HepG2 (cell line): Measurements from ENCODE around the gene THSD1. TPM values are rescaled to one million over a fixed set of nuclear protein-coding genes. Genes with fewer than 3 reads are reported as not detected.
A peak's percentile ranks its signal among the peaks of the same experiment; 100 is the strongest.
"Not testable (repeated sequence)": the region's sequence is repeated elsewhere in the genome, so short reads cannot be mapped to it uniquely, and the experiment has no call there.

Experiments used
- ATAC-seq: fragments of 200-7000 bp; cut with Tn5 transposase; 3 replicates; pipeline ENCODE4 v1.9.1; 2020; ENCODE audit warnings: mild to moderate bottlenecking, moderate library complexity
- BruUV-seq: library from RNA; stranded (reverse); fragments of 400-500 nt; replicated peaks from 2 replicates; lab custom pipeline; 2021; lab: Mats Ljungman, UMichigan
- CTCF ChIA-PET: fragments of 300-600 bp; formaldehyde crosslinking; extraction: SDS; loops from one replicate; lab custom pipeline; 2021; ENCODE audit warnings: low total read pairs, inconsistent platforms, low intra/inter-chr PET ratio; lab: Yijun Ruan, JAX
- POLR2A ChIA-PET: fragments of 350-600 bp; sonication (Branson Sonifier 250); formaldehyde crosslinking; loops from one replicate; lab custom pipeline; 2020; ENCODE audit warnings: antibody characterized with exemption, inconsistent platforms; lab: Yijun Ruan, JAX
- DNase-seq: peaks from one replicate; pipeline ENCODE4 v3.0.0-alpha.2; 2015; ENCODE audit warnings: low spot score
- FAIRE-seq: peaks from 3 replicates; lab custom pipeline; 2011; peaks lifted over from hg19 to GRCh38; lab: Jason Lieb, UNC
- H2AFZ ChIP-seq: one replicate; pipeline ENCODE4 v1.6.1; 2011; ENCODE audit warnings: low read length, inconsistent platforms
- H3K27ac ChIP-seq: fragments of 300-600 bp; 3 replicates; pipeline ENCODE4 v1.8.0; 2011; ENCODE audit warnings: mixed run types, mild to moderate bottlenecking, mixed read lengths, low read length, inconsistent platforms; ENCODE audit not compliant: insufficient read depth; ENCODE audit errors: extremely low read length
- H3K27me3 ChIP-seq, 2 experiments: fragments of 200-600 bp in 1 of 2; 2 replicates in 1 of 2; 3 replicates in 1 of 2; pipeline versions ENCODE4 v1.6.0 to v1.8.0; 2011; ENCODE audit warnings: low read length in 2 of 2, mild to moderate bottlenecking in 2 of 2, moderate library complexity in 2 of 2, inconsistent platforms in 1 of 2; ENCODE audit not compliant: insufficient read depth in 2 of 2, control insufficient read depth in 1 of 2
- H3K36me3 ChIP-seq, 2 experiments: fragments of 200-600 bp in 1 of 2; replicated peaks in 1 of 2; 2 replicates in 1 of 2; 3 replicates in 1 of 2; pipeline versions ENCODE4 v1.5.1 to v1.8.0; 2011; ENCODE audit warnings: low read length in 2 of 2, inconsistent platforms in 1 of 2; ENCODE audit not compliant: insufficient read depth in 2 of 2, control insufficient read depth in 1 of 2
- H3K4me1 ChIP-seq: 2 replicates; pipeline ENCODE4 v1.5.1; 2012; ENCODE audit warnings: low read length, inconsistent platforms; ENCODE audit not compliant: insufficient read depth
- H3K4me2 ChIP-seq: 2 replicates; pipeline ENCODE4 v1.6.0; 2011; ENCODE audit warnings: low read depth, low read length, inconsistent platforms
- H3K4me3 ChIP-seq, 3 experiments: fragments of 200-600 bp in 1 of 3; sonication (generic), shearing (Covaris generic) in 1 of 3; replicated peaks in 1 of 3; 2 replicates each; pipeline ENCODE4 v1.5.1; 2011 to 2016; ENCODE audit warnings: low read length in 3 of 3, inconsistent platforms in 2 of 3, low read depth in 2 of 3, mild to moderate bottlenecking in 2 of 3, control low read depth in 1 of 3, mixed read lengths in 1 of 3; ENCODE audit not compliant: insufficient read depth in 1 of 3
- H3K79me2 ChIP-seq: one replicate; pipeline ENCODE4 v1.6.1; 2011; ENCODE audit warnings: low read length, inconsistent platforms; ENCODE audit not compliant: insufficient read depth
- H3K9ac ChIP-seq: 2 replicates; pipeline ENCODE4 v1.6.0; 2011; ENCODE audit warnings: mild to moderate bottlenecking, low read depth, low read length, inconsistent platforms; ENCODE audit not compliant: insufficient read depth
- H3K9me3 ChIP-seq: 2 replicates; pipeline ENCODE4 v1.5.1; 2012; ENCODE audit warnings: mild to moderate bottlenecking, low read length
- H4K20me1 ChIP-seq: 2 replicates; pipeline ENCODE4 v1.6.0; 2011; ENCODE audit warnings: inconsistent platforms, mild to moderate bottlenecking, low read length, moderate library complexity; ENCODE audit not compliant: insufficient read depth
- ARID3A ChIP-seq: IDR thresholded peaks from 2 replicates; pipeline ENCODE4 v1.6.1; 2012; ENCODE audit warnings: low read depth, low read length, improper control_type of control experiment
- BCL6 ChIP-seq: IDR thresholded peaks from 2 replicates; pipeline ENCODE4 v1.6.1; 2016; ENCODE audit warnings: missing genetic modification reagents, missing compliant biosample characterization
- CHD4 ChIP-seq: fragments of 200-600 bp; sonication (generic); IDR thresholded peaks from 2 replicates; pipeline ENCODE4 v1.7.0; 2017; ENCODE audit warnings: mild to moderate bottlenecking, low read length, borderline replicate concordance
- DPF2 ChIP-seq: sonication (generic); formaldehyde crosslinking; IDR thresholded peaks from 2 replicates; pipeline ENCODE4 v1.4.0; 2020; ENCODE audit warnings: mild to moderate bottlenecking, low read depth, missing genetic modification reagents, borderline replicate concordance
- FOXA3 ChIP-seq: IDR thresholded peaks from 2 replicates; pipeline ENCODE4 v1.6.1; 2016; ENCODE audit warnings: missing genetic modification reagents, missing compliant biosample characterization
- HDAC1 ChIP-seq: sonication (generic); formaldehyde crosslinking; IDR thresholded peaks from 2 replicates; pipeline ENCODE4 v1.5.1; 2020; ENCODE audit warnings: mild to moderate bottlenecking, missing genetic modification reagents
- MIXL1 ChIP-seq: IDR thresholded peaks from 2 replicates; pipeline ENCODE4 v1.6.1; 2016
- RARA ChIP-seq: IDR thresholded peaks from 2 replicates; pipeline ENCODE4 v1.6.1; 2016; ENCODE audit warnings: missing genetic modification reagents, missing compliant biosample characterization
- SOX5 ChIP-seq: IDR thresholded peaks from 2 replicates; pipeline ENCODE4 v1.6.1; 2016; ENCODE audit warnings: borderline replicate concordance
- SOX6 ChIP-seq, 2 experiments: fragments of 450-650 bp in 1 of 2; sonication (generic) in 1 of 2; formaldehyde crosslinking in 1 of 2; IDR thresholded peaks; 2 replicates each; pipeline versions ENCODE4 v1.4.0 to v1.6.1; 2017 to 2020; ENCODE audit warnings: antibody characterized with exemption in 1 of 2, mild to moderate bottlenecking in 1 of 2, missing genetic modification reagents in 1 of 2
- TBX2 ChIP-seq: sonication (generic); formaldehyde crosslinking; IDR thresholded peaks from 2 replicates; pipeline ENCODE4 v1.5.0; 2020; ENCODE audit warnings: missing genetic modification reagents, mild to moderate bottlenecking, borderline replicate concordance
- TBX3 ChIP-seq: fragments of 450-650 bp; IDR thresholded peaks from 2 replicates; pipeline ENCODE4 v1.6.1; 2017; ENCODE audit warnings: antibody characterized with exemption, mild to moderate bottlenecking, inconsistent platforms, borderline replicate concordance
- ZBTB39 ChIP-seq: sonication (generic); formaldehyde crosslinking; IDR thresholded peaks from 2 replicates; pipeline ENCODE4 v1.5.0; 2020; ENCODE audit warnings: missing genetic modification reagents
- ZSCAN9 ChIP-seq: IDR thresholded peaks from 2 replicates; pipeline ENCODE4 v1.6.1; 2016; ENCODE audit warnings: borderline replicate concordance
- WGBS: methylation state at CpG from one replicate; pipeline ENCODE4 v1.1.6; 2017; ENCODE audit warnings: low lambda C conversion rate; 5-methylcytosine and 5-hydroxymethylcytosine counted together
- in situ Hi-C: cut with HindIII; loops from 2 replicates; pipeline ENCODE4 v1.10.0; 2017; ENCODE audit warnings: low pct_unique_long_range_greater_than_20kb; ENCODE audit not compliant: extremely low pct_ligation_motif_present
- intact Hi-C: fragments of 100-400 bp; cut with micrococcal nuclease; formaldehyde crosslinking; loops from one replicate; pipeline ENCODE4 v1.10.0; 2022; ENCODE audit not compliant: unreplicated experiment
- polyA plus RNA-seq, 8 experiments: library from polyadenylated mRNA; depleted of rRNA in 3 of 8; stranded (reverse) in 7 of 8; unstranded in 1 of 8; fragments of >200 nt; fragmentation: Illumina TruSeq in 4 of 8; extraction: Trizol in 4 of 8; gene quantifications; 2 replicates each; pipeline versions ENCODE4 v1.2.1 to v1.2.3, GENCODE V29; 2011 to 2016; ENCODE audit warnings: low read depth in 4 of 8, missing spikeins in 1 of 8, mixed read lengths in 1 of 8; ENCODE audit not compliant: insufficient read depth in 1 of 8
- total RNA-seq, 5 experiments: library from RNA; depleted of rRNA; stranded (reverse); fragments of >200 nt; fragmentation: Illumina TruSeq; extraction: Trizol; gene quantifications; 2 replicates each; pipeline ENCODE4 v1.2.3, GENCODE V29; 2016; ENCODE audit warnings: low read depth in 1 of 5

Gene THSD1
- total and polyA plus RNA-seq, 2 of the 13 experiments (the other 11 are each of a cell fraction or from before 2014, with no cell fraction given), result 0.11 to 0.15 TPM

GRCh38 chr13:52342203-52342602 lies 63.8 kb downstream of the THSD1 start:
- H3K27ac ChIP-seq, BruUV-seq, H3K27me3 ChIP-seq, FAIRE-seq, H3K79me2 ChIP-seq, POLR2A ChIA-PET, intact Hi-C loops, CTCF ChIA-PET, H3K9me3 ChIP-seq, H3K36me3 ChIP-seq, H3K4me2 ChIP-seq, DNase-seq, H4K20me1 ChIP-seq, H2AFZ ChIP-seq, H3K9ac ChIP-seq, ATAC-seq, H3K4me3 ChIP-seq: not testable (repeated sequence)
- in situ Hi-C loops, result loop anchor here (10.0 kb wide), 1 partner anchor 113 kb away; the partner anchor contains the start of genes CKAP2 and VPS36
- H3K4me1 ChIP-seq, result peaks cover 17% of the 10 kb centered on the region
- 80% methylated on average over 3 of the region's 3 CpGs for WGBS

GRCh38 chr13:52337828-52338455 lies 68.0 kb downstream of the THSD1 start:
- H3K4me2 ChIP-seq; H3K27ac ChIP-seq; in situ Hi-C loops; BruUV-seq; H3K36me3 ChIP-seq; H2AFZ ChIP-seq; H3K79me2 ChIP-seq; FAIRE-seq; CTCF ChIA-PET; H3K9me3 ChIP-seq; H3K27me3 ChIP-seq; H3K4me3 ChIP-seq; H4K20me1 ChIP-seq; H3K9ac ChIP-seq; POLR2A ChIA-PET; intact Hi-C loops; TF ChIP-seq SOX6 (IDR thresholded peaks at IDR 0.05): not testable (repeated sequence)
- ATAC-seq (peak; percentile 97), DNase-seq (peak; percentile 65)
- H3K4me1 ChIP-seq, result peaks cover 17% of the 10 kb centered on the region
- 17% methylated on average over 7 of the region's 7 CpGs for WGBS
- peak; percentile 73; the same call in 1 of the 2 replicates for TF ChIP-seq ZSCAN9 (CRISPR knock-in tag)
- 0 out of 2 replicates have a peak, but pooled peaks have one; percentile 13 for TF ChIP-seq SOX6 (CRISPR knock-in tag; IDR thresholded peaks at IDR 0.05)
- peak; percentile 33; the same call in 1 of the 2 replicates for TF ChIP-seq MIXL1
- TF ChIP-seq TBX3, result peak; percentile 55; the same call in 1 of the 2 replicates
- TF ChIP-seq BCL6 (CRISPR knock-in tag), result peak; percentile 53; the same call in 1 of the 2 replicates
- 0 out of 2 replicates have a peak, but pooled peaks have one; percentile 16 for TF ChIP-seq RARA (CRISPR knock-in tag)
- peak; percentile 52; the same call in 1 of the 2 replicates for TF ChIP-seq ZBTB39 (CRISPR knock-in tag)
- TF ChIP-seq ARID3A, result peak; percentile 61
- 0 out of 2 replicates have a peak, but pooled peaks have one; percentile 22 for TF ChIP-seq DPF2 (CRISPR knock-in tag)
- TF ChIP-seq HDAC1 (CRISPR knock-in tag), result 0 out of 2 replicates have a peak, but pooled peaks have one; percentile 24
- 0 out of 2 replicates have a peak, but pooled peaks have one; percentile 9 for TF ChIP-seq SOX5 (CRISPR knock-in tag)
- TF ChIP-seq TBX2 (CRISPR knock-in tag), result peak; percentile 56; the same call in 1 of the 2 replicates
- peak; percentile 61; the same call in 1 of the 2 replicates for TF ChIP-seq CHD4
- peak; percentile 61 for TF ChIP-seq FOXA3
